ENCODE results near the gene ZNF627.
"Not testable (repeated sequence)": the region's sequence is repeated elsewhere in the genome, so short reads cannot be mapped to it uniquely, and the experiment has no call there.

The ZNF627 gene

DNA sequence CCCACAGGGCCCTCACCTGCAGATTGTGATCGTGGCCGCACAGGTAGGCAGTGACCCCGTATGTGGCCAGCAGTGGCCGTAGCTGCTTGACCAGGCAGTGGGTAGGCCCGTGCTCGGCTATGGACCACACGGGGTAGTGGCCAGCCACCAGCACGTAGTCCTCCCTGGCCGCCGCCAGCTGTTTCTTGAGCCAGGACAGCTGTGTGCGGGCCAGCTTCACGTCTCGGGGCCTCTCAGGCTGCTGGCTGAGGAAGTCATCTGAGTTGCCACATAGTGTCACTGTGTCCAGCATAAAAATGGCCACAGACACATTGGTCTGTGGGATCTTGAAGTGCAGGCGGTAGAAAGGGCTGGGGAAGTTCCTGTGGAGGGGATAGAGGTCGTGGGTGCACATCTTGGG, 21.1 kb upstream of the ZNF627 start:
- no peak for DNase-seq

DNA sequence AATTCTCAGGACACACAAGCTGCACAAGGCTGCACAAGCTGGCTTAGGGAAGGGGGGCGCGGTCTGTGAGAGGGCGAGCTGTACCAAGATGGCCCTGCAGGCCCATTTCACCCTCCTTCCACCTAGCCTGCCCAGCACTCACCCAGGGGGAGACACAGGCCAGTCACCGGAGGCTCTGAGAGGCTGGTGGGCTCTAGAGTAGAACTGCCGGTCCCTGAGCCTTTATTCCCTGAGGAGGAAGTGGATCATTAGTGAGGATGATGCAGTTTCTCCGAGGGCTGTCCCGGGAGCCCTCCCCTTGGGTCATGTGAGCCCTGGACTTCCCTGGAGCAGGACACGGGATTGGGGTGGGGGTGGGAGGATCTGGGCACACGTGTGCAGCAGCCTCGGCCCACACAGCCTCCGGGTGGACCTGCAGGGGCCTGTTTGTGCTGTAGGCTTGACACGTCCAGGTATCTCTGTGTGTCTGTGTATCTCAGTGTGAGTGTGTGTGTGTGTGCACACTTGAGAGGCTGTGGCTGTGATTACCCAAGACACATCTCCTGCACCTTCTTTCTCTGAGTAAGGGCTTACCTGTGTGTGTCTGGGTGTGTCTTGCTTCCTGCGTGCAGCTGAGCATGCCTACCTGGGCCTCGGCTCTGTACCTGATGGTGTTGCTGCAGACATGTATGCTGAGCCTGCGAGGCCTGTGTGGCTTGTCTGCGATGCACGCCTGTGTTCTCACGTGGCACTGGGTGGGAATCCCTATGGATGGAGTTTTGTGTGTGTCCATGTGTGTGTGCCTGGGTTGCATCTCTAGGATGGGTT, 19.6 kb upstream of the ZNF627 start, which contains the start of gene ACP5:
Gene ACP5, minus strand, starts transcription at position 195 of the 807 bp plus-strand sequence. CDS start 328 bp downstream, outside the sequence.
- DNase-seq = no peak

- no peak for DNase-seq
Measured at GRCh38 chr19:11578258-11579142, 18.8 kb upstream of the ZNF627 start.

DNA sequence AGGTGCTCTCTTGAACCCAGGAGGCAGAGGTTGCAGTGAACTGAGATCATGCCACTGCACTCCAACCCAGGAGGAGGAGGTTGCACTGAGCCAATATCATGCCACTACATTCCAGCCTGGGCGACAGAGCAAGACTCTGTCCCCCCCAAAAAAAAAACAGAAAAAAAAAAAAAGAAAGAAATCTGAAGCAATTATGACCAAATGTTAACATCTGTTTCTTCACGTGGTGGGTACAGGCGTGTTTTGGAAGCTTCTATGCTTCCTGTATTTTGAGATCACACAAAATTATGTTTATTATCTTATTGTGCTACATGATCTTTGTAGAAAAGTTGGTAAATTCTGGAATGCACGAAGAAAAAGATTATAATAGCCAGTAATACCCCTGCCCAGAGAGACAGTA, 17.2 kb upstream of the ZNF627 start:
- no peak for DNase-seq

GRCh38 chr19:11581740-11582139, 15.5 kb upstream of the ZNF627 start:
- no peak for DNase-seq

DNA sequence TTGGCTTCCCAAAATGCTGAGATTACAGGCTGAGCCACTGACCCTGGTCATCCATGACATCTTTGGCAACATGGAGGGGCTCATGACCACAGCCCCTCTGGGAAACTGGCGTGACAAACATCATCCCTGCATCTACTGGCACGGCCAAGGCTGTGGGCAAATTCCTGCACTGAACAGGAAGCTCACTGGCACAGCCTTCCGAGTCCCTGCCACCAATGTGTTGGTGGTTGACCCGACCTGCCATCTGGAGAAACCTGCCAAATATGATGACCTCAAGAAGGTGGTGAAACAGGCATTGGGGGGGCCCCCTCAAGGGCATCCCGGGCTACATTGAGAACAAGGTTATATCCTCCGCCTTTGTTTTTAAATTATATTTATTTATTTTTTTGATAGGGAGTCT, 11.0 kb upstream of the ZNF627 start:
- DNase-seq = no peak

- DNase-seq = peak; percentile 80
Measured at GRCh38 chr19:11587302-11587974, 9.8 kb upstream of the ZNF627 start.

- no peak for DNase-seq
Measured at GRCh38 chr19:11587975-11588631, 9.2 kb upstream of the ZNF627 start.

DNA sequence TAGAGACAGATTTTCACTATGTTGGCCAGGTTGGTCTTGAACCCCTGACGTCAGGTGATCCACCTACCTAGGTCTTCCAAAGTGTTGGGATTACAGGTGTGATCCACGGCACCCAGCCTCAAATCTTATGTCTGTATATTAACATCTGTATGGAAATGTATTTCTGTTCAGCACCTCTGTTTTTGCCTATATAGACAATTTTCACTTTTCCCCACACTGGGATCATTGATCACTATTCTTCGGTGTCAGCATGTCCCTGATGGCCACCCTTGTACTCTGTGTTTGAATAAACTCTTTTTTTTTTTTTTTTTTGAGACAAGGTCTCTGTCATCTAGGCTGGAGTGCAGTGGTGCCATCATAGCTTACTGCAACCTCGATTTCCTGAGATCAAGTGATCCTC, 3.2 kb upstream of the ZNF627 start:
- no peak for DNase-seq

- no peak for DNase-seq
Measured at GRCh38 chr19:11596156-11596555, 1.1 kb upstream of the ZNF627 start.

DNA sequence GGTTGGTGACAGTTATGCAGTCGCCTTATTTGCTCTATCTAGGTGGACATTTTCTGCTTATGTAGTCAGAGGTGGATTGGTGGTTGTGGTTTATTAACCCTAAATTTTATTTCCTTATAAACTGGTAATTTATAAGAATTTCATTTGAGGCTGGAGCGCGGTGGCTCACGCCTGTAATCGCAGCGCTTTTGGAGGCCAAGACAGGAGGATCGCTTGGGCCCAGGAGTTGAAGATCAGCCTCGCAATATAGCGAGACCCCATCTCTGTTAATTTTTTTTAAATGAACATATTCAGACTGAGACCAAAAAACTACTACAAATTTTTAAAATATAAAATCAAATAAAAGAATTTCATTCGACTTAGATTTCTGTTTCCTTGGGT, 810 bp downstream of the ZNF627 start:
- no peak for DNase-seq

DNA sequence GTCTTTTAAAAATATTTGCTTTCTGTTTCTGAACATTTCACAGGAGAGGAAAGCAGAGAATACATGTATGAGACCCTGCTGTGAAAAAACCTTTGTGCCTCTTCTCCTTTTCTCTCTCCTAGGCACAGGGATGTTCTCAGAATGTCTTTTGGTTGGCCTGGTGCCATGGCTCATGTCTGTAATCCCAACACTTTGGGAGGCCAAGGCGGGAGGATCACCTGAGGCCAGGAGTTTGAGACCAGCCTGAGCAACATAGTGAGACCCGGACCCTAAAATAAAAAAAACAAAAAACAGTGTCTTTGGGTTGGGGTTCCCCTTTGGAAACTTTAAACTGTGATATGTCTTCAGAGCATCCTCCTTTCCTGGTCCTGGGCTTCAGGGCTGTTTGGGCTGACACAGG, 1.5 kb downstream of the ZNF627 start:
- DNase-seq = no peak

DNA sequence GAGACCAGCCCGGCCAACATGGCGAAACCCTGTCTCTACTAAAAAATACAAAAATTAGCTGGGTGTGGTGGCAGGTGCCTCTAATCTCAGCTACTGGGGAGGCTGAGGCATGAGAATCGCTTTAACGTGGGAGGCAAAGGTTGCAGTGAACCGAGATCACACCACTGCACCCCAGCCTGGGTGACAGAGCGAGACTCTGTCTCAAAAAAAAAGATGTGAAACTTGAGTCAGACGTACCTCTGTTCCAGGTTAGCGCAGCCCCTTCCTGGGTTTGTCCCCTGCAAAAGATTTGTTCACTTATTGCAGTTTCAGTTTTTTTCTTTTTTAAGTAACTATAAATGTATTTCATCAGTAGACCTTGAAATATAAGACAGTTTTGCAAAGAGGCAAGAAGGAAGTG, 2.4 kb downstream of the ZNF627 start:
- not testable (repeated sequence) for DNase-seq

- no peak for DNase-seq
Measured at GRCh38 chr19:11606484-11606883, 9.2 kb downstream of the ZNF627 start.

GRCh38 chr19:11611730-11612129, 14.4 kb downstream of the ZNF627 start:
- no peak for DNase-seq

GRCh38 chr19:11612816-11613511, 15.7 kb downstream of the ZNF627 start:
- no peak for DNase-seq

DNA sequence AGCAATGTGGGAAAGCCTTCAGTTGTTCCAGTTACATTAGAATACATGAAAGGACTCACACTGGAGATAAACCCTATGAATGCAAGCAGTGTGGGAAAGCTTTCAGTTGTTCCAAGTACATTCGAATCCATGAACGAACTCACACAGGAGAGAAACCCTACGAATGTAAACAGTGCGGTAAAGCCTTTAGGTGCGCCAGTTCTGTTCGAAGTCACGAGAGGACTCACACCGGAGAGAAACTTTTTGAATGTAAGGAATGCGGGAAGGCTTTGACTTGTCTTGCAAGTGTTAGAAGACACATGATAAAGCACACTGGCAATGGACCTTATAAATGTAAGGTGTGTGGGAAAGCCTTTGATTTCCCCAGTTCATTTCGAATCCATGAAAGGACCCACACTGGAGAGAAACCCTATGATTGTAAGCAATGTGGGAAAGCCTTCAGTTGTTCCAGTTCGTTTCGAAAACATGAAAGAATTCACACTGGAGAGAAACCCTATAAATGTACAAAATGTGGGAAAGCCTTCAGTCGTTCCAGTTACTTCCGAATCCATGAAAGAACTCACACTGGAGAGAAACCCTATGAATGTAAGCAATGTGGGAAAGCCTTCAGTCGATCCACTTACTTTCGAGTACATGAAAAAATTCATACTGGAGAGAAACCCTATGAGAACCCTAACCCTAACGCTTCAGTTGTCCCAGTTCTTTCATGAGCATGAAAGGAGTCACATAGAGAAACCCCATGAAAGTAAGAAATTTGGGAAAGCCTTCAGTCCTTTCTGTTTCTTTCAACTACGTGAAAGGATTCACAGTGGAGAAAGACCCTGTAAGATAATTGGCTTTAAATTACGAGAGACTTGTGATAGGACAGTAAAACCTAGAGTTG, 20.1 kb downstream of the ZNF627 start:
- DNase-seq = no peak

DNA sequence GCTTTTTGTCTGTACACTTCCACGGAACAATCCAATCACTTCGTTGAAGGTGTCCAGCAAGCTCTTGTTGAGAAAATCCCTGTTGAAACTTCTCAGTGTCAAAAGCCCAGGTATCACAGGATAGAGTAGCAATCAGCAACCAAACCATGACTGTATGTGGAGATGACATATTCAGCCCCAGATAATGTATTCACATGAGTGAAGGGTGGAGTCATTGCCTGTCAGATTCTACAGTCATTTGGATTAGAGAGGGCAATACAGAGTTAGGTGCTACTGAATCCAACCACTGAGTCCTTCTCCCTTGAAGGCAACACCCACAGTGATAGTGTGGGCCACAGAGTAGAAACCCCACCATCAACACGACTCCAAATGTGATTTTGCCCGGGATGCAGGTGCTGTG, 23.3 kb downstream of the ZNF627 start:
- no peak for DNase-seq

DNA sequence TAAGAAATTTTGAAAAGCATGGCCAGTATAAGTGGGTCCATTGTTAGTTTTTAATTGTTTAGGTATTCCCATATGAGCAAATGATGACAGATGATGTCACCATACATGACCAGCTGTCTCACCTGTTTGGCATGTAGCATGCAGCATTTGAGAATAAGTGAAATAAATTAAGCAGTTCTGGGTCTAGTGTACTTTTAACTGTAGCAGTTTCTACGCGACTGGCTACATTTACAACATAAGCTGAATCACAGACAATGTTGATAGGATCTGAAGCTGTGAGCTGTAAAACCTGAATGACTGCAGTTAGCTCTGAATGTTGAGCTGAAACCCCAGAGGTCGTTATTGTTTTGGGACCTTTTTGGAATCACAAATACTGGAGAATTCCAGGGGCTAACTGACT, 25.1 kb downstream of the ZNF627 start:
- not testable (repeated sequence) for DNase-seq

DNA sequence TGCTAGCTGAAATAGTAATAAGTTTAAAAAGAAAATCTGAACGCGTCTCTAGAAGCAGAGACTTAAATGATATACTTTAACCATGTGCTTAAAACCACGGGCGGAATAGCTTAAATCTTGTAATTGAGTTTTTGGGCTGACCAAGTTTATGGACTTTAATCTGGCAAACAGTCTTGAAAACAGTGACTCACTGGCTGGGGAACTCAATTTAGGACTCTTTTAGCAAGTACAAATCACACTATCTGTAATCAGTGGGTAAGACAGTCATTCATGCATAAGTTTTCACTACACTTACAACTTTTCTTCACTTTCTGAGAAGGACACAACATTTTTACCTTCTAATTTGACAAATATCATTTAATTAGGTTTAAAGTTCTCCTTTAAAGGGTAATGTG, 26.8 kb downstream of the ZNF627 start:
- no peak for DNase-seq

DNA sequence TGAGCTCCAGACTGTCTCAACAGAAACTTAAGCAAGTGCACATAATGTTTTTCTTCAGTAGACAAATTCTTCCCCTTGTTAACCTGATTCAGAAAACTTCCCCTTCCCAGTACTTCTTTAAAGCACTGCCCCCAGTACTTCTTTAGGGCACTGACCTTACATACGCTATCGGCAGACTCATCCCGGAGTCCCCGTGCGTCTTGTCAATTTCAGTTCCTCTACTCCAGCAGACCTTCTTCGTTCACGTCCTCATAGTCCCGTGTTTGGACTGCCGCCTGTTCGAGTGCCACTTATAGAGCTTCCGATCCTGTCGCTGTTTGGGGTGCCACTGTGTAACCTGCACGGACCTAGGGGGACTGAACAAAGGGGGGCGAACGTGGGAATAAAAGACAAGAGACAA, 29.0 kb downstream of the ZNF627 start:
- no peak for DNase-seq
